GM10266 (cell line): ENCODE results near the gene ATOH8.

ENCODE experiments used
- DNase-seq: peaks from one replicate; pipeline ENCODE4 v3.0.0; 2012; ENCODE audit errors: extremely low spot score
- CTCF ChIP-seq: IDR thresholded peaks from 2 replicates; pipeline ENCODE4 v1.5.1; 2012; ENCODE audit warnings: mild to moderate bottlenecking, low read depth; ENCODE audit not compliant: control insufficient read depth, insufficient read depth; ENCODE audit errors: missing control alignments

The ATOH8 gene

DNA sequence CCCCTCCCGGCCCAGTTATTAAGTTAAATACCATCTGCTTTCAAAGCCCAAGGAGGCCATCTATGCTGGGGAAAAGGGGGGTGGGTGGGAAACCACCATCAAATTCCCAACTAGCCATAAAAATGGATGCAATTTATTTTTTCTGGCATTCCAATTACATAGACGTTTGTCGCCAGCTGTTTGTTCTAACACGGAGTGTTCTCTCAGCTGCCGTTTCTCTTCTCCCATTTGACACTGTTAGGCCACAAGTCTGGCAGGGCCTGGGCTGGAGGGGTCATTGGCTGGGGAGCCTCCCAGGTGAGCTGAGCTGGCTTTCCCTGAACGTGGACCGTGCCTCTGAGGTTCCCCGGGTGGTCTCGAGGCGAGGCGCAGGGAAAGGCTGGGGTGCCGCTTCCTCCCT, 16.6 kb downstream of the ATOH8 start:
- no peak for TF ChIP-seq CTCF
- no peak for DNase-seq

DNA sequence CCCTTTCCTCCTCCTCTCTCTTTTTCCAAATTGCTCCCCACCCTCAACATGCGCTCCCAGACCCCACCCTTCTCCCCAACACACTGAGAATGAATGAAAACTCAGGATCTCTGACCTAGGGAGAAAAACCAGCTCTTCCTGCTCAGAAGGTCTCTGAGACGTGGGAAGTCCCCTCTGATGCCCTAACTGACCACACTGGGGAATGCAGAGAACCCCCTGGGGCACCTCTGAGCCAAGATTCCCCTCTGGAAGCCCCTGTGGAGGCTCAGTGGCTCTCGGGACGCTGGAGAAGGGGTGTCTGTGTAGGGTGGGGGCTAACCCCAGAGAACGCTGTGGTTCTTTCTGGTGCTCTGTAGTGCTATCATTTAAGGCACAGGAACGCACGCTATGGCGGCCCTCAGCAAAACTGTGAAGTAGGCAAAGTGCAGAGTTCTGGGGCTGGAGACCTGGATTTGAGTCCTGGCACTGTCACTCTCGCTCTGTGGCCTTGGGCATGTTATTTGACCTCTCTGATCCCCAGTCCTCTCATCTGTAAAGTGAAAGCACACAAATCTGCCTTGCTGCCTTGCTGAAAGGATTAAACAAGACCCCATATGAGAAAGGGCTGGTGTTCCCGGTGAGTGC, 17.1 kb downstream of the ATOH8 start:
- DNase-seq: no peak
- no peak for TF ChIP-seq CTCF

DNA sequence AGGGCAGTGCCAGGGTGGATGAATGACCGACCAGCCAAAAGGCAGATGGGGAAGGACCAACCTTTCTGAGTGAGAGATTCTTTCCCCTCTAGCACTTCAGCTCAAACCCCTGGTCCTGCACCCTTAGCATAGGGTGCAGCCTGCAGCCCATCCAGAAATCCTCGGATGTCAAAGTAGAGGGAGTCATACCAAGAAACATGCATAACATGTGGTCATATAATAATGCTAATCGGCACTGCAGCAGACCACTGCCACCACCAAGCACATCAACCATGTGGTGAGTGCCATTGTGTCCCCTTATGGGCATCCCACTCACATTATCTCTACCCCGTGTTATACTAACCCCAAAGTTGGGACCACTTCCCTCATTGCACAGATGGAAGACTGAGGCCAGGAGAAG, 17.7 kb downstream of the ATOH8 start:
- DNase-seq: no peak
- TF ChIP-seq CTCF: no peak

- no peak for DNase-seq
- TF ChIP-seq CTCF: no peak
These were observed 18.4 kb downstream of the ATOH8 start for GRCh38 chr2:85772019-85772745.

- DNase-seq: no peak
- TF ChIP-seq CTCF: no peak
These were observed 19.2 kb downstream of the ATOH8 start for GRCh38 chr2:85772841-85773491.

DNA sequence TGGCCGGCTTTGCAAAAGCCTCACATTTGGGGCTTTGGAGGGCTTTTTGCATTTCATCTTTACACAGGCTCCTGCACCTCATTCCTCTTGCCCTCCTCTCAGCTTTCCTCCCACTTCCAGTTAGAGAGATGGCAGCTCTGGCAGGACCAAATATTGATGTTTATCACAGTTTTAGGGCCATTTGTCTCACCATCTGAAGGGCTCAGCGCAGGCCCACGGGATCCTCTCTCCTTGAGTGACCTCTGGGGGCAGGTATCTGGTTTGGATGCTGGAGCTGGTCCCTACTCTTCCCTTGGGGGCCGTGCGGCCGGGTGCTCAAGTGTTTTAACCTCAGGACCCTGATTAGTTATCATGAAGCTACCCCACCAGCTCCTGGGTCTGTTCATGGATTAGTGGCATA, 19.9 kb downstream of the ATOH8 start:
- DNase-seq: no peak
- no peak for TF ChIP-seq CTCF

- no peak for DNase-seq
- no peak for TF ChIP-seq CTCF
These were observed 20.6 kb downstream of the ATOH8 start for GRCh38 chr2:85774126-85774978.
